ENCODE measurements around the gene ADRA2B. TPM values are rescaled to one million over a fixed set of nuclear protein-coding genes. Genes with fewer than 3 reads are reported as not detected.
A peak's percentile ranks its signal among the peaks of the same experiment; 100 is the strongest.

ADRA2B gene
- total and polyA plus RNA-seq, 9 donors = 0.48 to 1.8 (median 1.0) TPM

DNA sequence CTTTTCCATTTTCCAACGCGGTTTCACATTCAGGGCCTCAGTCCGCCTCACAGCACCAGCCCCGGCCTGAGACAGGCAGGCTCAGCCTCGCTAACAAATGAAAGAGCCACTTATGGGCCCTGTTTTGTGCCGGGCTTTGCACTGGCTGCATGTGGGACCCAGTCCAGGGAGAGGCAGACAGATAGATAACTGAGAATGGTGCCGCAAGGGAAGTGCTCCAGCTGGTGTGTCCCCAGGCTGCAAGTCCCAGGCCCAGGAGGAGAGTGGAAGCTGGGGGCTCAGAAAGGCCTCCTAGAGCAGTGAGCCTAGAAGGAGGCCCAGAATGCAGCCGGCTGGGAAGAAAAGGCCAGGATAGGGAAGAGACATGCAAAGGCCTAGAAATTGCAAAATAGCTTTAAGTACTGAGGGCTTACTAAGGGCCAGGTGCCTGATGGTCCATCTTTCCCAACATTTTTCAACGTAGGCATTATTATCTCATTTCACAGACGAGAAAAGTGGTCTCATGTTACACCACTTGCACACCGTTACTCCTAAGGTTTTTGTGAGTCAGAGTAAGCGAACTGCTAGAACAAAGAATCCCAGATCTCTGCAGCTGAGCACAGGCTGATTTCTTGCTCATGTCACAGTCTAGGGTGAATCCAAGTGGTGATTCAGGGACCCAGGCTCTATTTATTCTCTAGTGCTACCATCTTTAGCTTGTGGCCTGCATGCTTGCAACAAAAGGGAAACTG is 26.0 kb downstream of the ADRA2B start:
- TF ChIP-seq, protein P1, sequence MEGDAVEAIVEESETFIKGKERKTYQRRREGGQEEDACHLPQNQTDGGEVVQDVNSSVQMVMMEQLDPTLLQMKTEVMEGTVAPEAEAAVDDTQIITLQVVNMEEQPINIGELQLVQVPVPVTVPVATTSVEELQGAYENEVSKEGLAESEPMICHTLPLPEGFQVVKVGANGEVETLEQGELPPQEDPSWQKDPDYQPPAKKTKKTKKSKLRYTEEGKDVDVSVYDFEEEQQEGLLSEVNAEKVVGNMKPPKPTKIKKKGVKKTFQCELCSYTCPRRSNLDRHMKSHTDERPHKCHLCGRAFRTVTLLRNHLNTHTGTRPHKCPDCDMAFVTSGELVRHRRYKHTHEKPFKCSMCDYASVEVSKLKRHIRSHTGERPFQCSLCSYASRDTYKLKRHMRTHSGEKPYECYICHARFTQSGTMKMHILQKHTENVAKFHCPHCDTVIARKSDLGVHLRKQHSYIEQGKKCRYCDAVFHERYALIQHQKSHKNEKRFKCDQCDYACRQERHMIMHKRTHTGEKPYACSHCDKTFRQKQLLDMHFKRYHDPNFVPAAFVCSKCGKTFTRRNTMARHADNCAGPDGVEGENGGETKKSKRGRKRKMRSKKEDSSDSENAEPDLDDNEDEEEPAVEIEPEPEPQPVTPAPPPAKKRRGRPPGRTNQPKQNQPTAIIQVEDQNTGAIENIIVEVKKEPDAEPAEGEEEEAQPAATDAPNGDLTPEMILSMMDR (IDR thresholded peaks at IDR 0.05) = no peak
- no peak for TF ChIP-seq POLR2A (IDR thresholded peaks at IDR 0.05)
- TF ChIP-seq EP300 (IDR thresholded peaks at IDR 0.05) = no peak
- Histone ChIP-seq H3K36me3 (no peaks in the 10 kb centered on the region), H3K4me1 (ENCODE audit: insufficient read depth) (peaks cover 2% of the 10 kb centered on the region), H3K27me3 (no peaks in the 10 kb centered on the region), H3K9me3 (no peaks in the 10 kb centered on the region), H3K4me3 (no peak overlapping the region), H3K27ac (no peak overlapping the region)
- 79 to 82% (median 82%) methylated on average over 12 of the region's 12 CpGs for WGBS, 3 donors
- intact Hi-C loops (cut with DNase I) = no loop called here
- no peak for DNase-seq

DNA sequence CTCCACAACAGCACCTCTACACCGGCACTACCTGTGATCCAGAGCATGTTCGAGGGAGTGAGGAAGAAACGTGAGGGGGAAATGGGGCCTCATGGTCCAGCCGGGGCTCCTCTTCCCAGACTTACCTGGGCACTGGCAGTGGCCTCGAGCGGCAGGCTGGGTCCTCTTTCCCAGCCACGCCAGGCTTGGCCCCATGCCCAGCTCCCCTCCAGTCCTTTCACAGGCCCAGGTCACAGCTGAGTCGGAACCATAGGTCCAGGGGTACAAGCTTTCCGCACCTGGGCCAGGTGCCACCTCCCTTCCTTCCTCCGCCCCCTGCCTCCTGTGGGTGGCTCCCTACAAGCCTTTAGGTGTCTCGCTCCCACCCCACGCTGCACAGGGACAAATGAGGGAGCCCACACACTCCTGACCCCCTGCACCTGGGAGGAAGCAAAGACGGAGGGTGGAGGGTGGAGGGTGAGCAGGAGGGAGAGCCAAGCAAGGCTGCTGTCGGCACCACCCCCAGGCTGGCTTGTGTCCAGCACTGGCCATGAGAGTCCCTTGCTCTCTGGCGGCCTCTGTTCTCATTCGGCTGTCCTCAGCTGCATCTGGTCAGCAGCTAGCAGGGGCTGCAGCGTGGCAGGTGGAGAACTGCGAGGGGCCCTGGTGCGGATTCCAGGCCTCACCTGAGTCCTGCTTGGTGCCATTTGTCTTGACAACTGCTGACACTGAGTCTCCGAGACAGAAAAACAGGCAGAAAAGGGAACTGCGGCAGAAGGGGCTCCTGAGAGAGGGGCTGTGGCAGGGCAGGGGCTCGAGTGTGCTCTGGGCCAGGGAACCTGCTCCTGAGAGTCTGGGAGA is 26.8 kb downstream of the ADRA2B start:
- no peak for TF ChIP-seq POLR2A (IDR thresholded peaks at IDR 0.05)
- TF ChIP-seq EP300 (IDR thresholded peaks at IDR 0.05) = no peak
- TF ChIP-seq, protein P1 (IDR thresholded peaks at IDR 0.05) = no peak
- Histone ChIP-seq H3K4me1 (ENCODE audit: insufficient read depth) (peaks cover 2% of the 10 kb centered on the region), H3K4me3 (no peak overlapping the region), H3K36me3 (no peaks in the 10 kb centered on the region), H3K9me3 (no peaks in the 10 kb centered on the region), H3K27me3 (no peaks in the 10 kb centered on the region), H3K27ac (no peak overlapping the region)
- intact Hi-C loops (cut with DNase I) = no loop called here
- WGBS, 3 donors = 42 to 50% (median 43%) methylated on average over 22 of the region's 22 CpGs
- DNase-seq = peak in 1 of 5 donors; percentile 45

DNA sequence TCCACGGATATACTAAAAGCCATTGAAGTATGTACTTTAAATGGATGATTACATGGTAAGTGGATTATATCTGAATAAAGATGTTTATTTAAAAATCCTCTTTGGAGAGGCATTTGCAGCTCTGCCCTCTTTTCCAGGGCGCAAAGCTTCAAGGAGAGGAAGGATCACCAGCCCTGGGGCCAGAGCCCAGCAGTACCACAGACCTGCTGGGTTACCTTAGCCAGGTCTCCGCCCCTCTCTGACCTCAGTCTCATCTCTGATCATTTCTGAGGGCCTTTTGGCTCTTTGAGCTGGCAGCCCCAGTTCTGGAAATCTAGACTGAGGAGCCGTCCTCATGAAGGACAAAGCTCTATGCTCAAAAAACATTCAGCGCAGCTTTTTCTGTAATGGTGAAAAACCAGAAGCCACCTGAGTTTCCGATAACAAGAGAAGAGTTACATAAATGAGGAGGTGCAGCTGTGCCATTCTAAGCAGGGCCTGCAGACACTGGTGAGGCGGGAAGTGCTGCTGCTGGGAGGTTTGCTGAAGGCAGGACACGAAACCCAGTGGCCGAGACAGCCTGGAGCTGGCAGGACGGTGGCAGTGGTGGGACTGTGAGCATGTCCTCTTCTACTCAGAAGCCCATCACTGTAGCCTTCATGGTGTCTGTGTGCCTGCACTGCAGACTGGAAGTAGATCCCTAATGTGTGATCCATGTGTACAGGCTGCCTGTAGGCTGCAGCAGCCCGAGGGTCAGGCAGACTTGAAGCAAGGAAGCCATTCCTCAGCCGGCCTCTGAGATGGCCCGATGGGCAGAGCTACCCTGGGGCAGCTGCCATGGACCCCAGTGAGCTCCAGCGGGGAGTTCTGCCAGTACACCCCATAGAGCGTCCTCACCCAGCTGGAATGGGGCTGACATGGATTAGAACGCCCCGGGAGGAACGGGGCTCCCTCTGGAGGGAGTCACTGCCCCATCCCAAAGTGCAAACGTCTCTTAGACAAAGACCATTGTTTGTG is 27.7 kb downstream of the ADRA2B start:
- no peaks in the 10 kb centered on the region for H3K36me3 ChIP-seq
- H3K27me3 ChIP-seq = no peaks in the 10 kb centered on the region
- H3K4me3 ChIP-seq = no peak overlapping the region
- no peak for TF ChIP-seq POLR2A (IDR thresholded peaks at IDR 0.05)
- intact Hi-C loops (cut with DNase I) = no loop called here
- DNase-seq = peak in 1 of 5 donors; percentile 15
- 67 to 68% (median 67%) methylated on average over 15 to 19 of the region's 19 CpGs for WGBS, 3 donors
- no peaks in the 10 kb centered on the region for H3K9me3 ChIP-seq
- H3K4me1 ChIP-seq (ENCODE audit: insufficient read depth) = peaks cover 3% of the 10 kb centered on the region
- no peak overlapping the region for H3K27ac ChIP-seq

DNA sequence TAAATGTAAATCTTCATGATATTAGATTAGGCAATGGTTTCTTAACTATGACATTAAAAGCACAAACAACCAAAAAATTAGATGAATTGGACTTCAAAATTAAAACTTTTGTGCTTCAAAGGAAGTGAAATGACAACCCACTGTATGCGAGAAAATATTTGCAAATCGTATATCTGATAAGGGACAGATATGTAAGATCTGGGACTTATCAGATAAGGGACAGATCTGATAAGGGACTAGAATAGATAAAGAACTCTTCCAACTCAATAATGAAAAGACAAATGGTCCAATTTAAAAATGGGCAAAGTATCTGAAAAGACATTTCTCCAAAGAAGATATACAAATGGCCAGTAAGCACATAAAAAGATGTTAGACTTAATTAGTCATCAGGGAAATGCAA is 29.2 kb downstream of the ADRA2B start:
- H3K4me1 ChIP-seq (ENCODE audit: insufficient read depth) = peaks cover 3% of the 10 kb centered on the region
- H3K27me3 ChIP-seq = no peaks in the 10 kb centered on the region
- TF ChIP-seq EP300 (IDR thresholded peaks at IDR 0.05) = no peak
- no peak for TF ChIP-seq POLR2A (IDR thresholded peaks at IDR 0.05)
- TF ChIP-seq, protein P1 (IDR thresholded peaks at IDR 0.05) = no peak
- 81 to 87% (median 85%) methylated on average over 2 of the region's 2 CpGs for WGBS, 3 donors
- intact Hi-C loops (cut with DNase I) = no loop called here
- H3K4me3 ChIP-seq = no peak overlapping the region
- H3K36me3 ChIP-seq = no peaks in the 10 kb centered on the region
- H3K27ac ChIP-seq = no peak overlapping the region
- H3K9me3 ChIP-seq = no peaks in the 10 kb centered on the region
- no peak for DNase-seq
